Heart right ventricle (tissue), 16 donors: ENCODE data around the gene LMBR1L. TPM values are rescaled to one million over a fixed set of nuclear protein-coding genes. Genes with fewer than 3 reads are reported as not detected.

Experiments used
- ATAC-seq, 8 donors: fragments of 200-7000 bp; cut with Tn5 transposase; one replicate each; pipeline ENCODE4 v1.9.1; 2020; ENCODE audit warnings: mild to moderate bottlenecking in 8 of 8, moderate library complexity in 8 of 8, moderate number of reproducible peaks in 1 of 8
- DNase-seq, 2 donors: peaks; one replicate each; pipeline ENCODE4 v3.0.0-alpha.2; 2020
- H3K27ac ChIP-seq, 10 donors: fragments of 200-600 bp; sonication (generic) in 2 of 10; one replicate each; pipeline versions ENCODE4 v1.5.0 to v1.8.0; 2020 to 2022; ENCODE audit warnings: mild to moderate bottlenecking in 3 of 10
- H3K27me3 ChIP-seq, 7 donors: fragments of 200-600 bp; one replicate each; pipeline ENCODE4 v1.8.0; 2021 to 2022; ENCODE audit warnings: mild to moderate bottlenecking in 2 of 7
- H3K36me3 ChIP-seq, 9 donors: fragments of 200-600 bp; sonication (generic) in 1 of 9; one replicate each; pipeline versions ENCODE4 v1.5.0 to v1.8.0; 2020 to 2022; ENCODE audit warnings: mild to moderate bottlenecking in 2 of 9
- H3K4me1 ChIP-seq, 9 donors: fragments of 200-600 bp; sonication (generic) in 1 of 9; one replicate each; pipeline versions ENCODE4 v1.5.0 to v1.8.0; 2020 to 2022; ENCODE audit warnings: mild to moderate bottlenecking in 4 of 9
- H3K4me3 ChIP-seq, 10 donors: fragments of 200-600 bp; sonication (generic) in 2 of 10; one replicate each; pipeline versions ENCODE4 v1.5.0 to v1.8.0; 2020 to 2022; ENCODE audit warnings: mild to moderate bottlenecking in 7 of 10, moderate library complexity in 2 of 10
- H3K9me3 ChIP-seq, 11 donors: fragments of 200-600 bp in 10 of 11; sonication (generic) in 2 of 11; one replicate each; pipeline versions ENCODE4 v1.5.0 to v1.8.0; 2013 to 2022; ENCODE audit warnings: mild to moderate bottlenecking in 2 of 11, control low read depth in 1 of 11, moderate library complexity in 1 of 11
- CTCF ChIP-seq, 9 donors: fragments of 200-600 bp; sonication (generic) in 2 of 9; IDR thresholded peaks; one replicate each; pipeline versions ENCODE4 v1.5.0 to v1.8.0; 2021 to 2022; ENCODE audit warnings: antibody characterized with exemption in 9 of 9, mild to moderate bottlenecking in 5 of 9, moderate library complexity in 1 of 9
- WGBS, 2 donors: extraction: QIAGEN DNeasy Blood & Tissue Kit; methylation state at CpG; one replicate each; pipeline ENCODE4 v1.1.7; 2013; ENCODE audit warnings: inconsistent platforms in 1 of 2; 5-methylcytosine and 5-hydroxymethylcytosine counted together
- intact Hi-C, 10 donors: fragments of 100-400 bp; cut with DNase I; formaldehyde crosslinking; loops; one replicate each; pipeline versions ENCODE4 v1.11.1 to v1.14.2; 2022
- polyA plus RNA-seq, 2 donors: library from polyadenylated mRNA; stranded (reverse); fragments of 200-250 nt; gene quantifications; one replicate each; pipeline ENCODE4 v1.2.3, GENCODE V29; 2013
- total RNA-seq, 10 donors: library from RNA; stranded (reverse); fragmentation: NEBNext Ultra II Directional in 3 of 10; extraction: Animal tissue kit (Norgen Biotek cat#: 25700) in 3 of 10; gene quantifications; one replicate each; pipeline versions ENCODE4 v1.2.1 to v1.2.4, GENCODE V29; 2021 to 2023
- donor health status: Arrhythmogenic right ventricular cardiomyopathy.
- donor health status: ischemic (EF 13 %, LVEDD 7.1; RV severe dilation, severe dysfunction).
- donor health status: healthy with polysubstance abuse.
- donor health status: DM: no; HTN: yes; CAD: no.
- donor health status: DM: no; HTN: no; CAD: no.
- donor health status: ischemic (EF 25% LVEDD 6.9; RV normal size, moderate dysfunction).
- donor health status: ischemic (EF 25% LVEDD 5.7; RV mildly dilated, moderate dysfunction).
- donor health status: healthy.
- donor health status: DM: yes; HTN: yes; CAD: no.
- donor health status: Ischemic cardiomyopathy.
- donor health status: ischemic (EF 35%, LVEDD 5.7; RV mildly dilated, moderate dysfunction).
- donor health status: nonischemic (EF 11% LVEDD 7.7; RV severe dilation, severe dysfunction).
- donor health status: DM: yes; HTN: yes; CAD: no.
- donor health status: PGD.
- donor health status: ischemic (EF 29% LVEDD 5.4; RV normal size, mild dysfunction).
- donor health status: nonischemic (EF 23%, LVEDD 6.1; RV moderate dilation, normal function).

LMBR1L gene
- total and polyA plus RNA-seq, 12 donors, result 21.5 to 51.8 (median 30.8) TPM

GRCh38 chr12:49086116-49086515 is 24.5 kb downstream of the LMBR1L start:
- ATAC-seq (no peak), DNase-seq (no peak)
- no peak overlapping the region for H3K4me3 ChIP-seq
- peaks cover 0 to 4% (median 0%) of the 10 kb centered on the region in 11 donors for H3K9me3 ChIP-seq
- no peak for TF ChIP-seq CTCF (IDR thresholded peaks at IDR 0.05)
- H3K27ac ChIP-seq, result no peak overlapping the region
- 75 to 76% methylated on average over 3 of the region's 3 CpGs for WGBS, 2 donors
- intact Hi-C loops, result loop anchor here in 8 of 10 donors (5.0 to 10.0 kb wide), 4 partner anchors 36 to 151 kb away; no protein-coding TSS in a partner anchor
- peaks cover 7 to 29% (median 23%) of the 10 kb centered on the region in 7 donors for H3K27me3 ChIP-seq
- H3K36me3 ChIP-seq, result no peaks in the 10 kb centered on the region
- peaks cover 17 to 34% (median 33%) of the 10 kb centered on the region in 9 donors for H3K4me1 ChIP-seq

- H3K36me3 ChIP-seq, result no peaks in the 10 kb centered on the region
- H3K9me3 ChIP-seq, result peaks cover 0 to 4% (median 0%) of the 10 kb centered on the region in 11 donors
- no peak overlapping the region for H3K4me3 ChIP-seq
- intact Hi-C loops, result loop anchor here in 1 of 10 donors (10.0 kb wide), 1 partner anchor 150 kb away; no protein-coding TSS in a partner anchor
- peaks cover 0 to 12% (median 8%) of the 10 kb centered on the region in 7 donors for H3K27me3 ChIP-seq
- 97 to 98% methylated on average over 3 of the region's 3 CpGs for WGBS, 2 donors
- TF ChIP-seq CTCF (IDR thresholded peaks at IDR 0.05), result no peak
- H3K4me1 ChIP-seq, result peaks cover 8 to 17% (median 16%) of the 10 kb centered on the region in 9 donors
- H3K27ac ChIP-seq, result no peak overlapping the region
- DNase-seq (no peak), ATAC-seq (no peak)
Observed at GRCh38 chr12:49084438-49084837, 26.2 kb downstream of the LMBR1L start.

- WGBS, 2 donors, result 58 to 75% methylated on average over 1 of the region's 1 CpG
- H3K9me3 ChIP-seq, result peaks cover 0 to 4% (median 0%) of the 10 kb centered on the region in 11 donors
- ATAC-seq (no peak), DNase-seq (no peak)
- H3K4me1 ChIP-seq, result no peaks in the 10 kb centered on the region
- intact Hi-C loops, result loop anchor here in 1 of 10 donors (10.0 kb wide), 1 partner anchor 155 kb away; no protein-coding TSS in a partner anchor
- no peaks in the 10 kb centered on the region for H3K36me3 ChIP-seq
- no peak overlapping the region for H3K27ac ChIP-seq
- no peaks in the 10 kb centered on the region for H3K27me3 ChIP-seq
- no peak overlapping the region for H3K4me3 ChIP-seq
- TF ChIP-seq CTCF (IDR thresholded peaks at IDR 0.05), result no peak
Observed at GRCh38 chr12:49079793-49080192, 30.9 kb downstream of the LMBR1L start.

- TF ChIP-seq CTCF (IDR thresholded peaks at IDR 0.05), result no peak
- peaks cover 7 to 18% (median 12%) of the 10 kb centered on the region in 9 donors for H3K4me1 ChIP-seq
- ATAC-seq, result no peak
- intact Hi-C loops, result loop anchor here in 1 of 10 donors (5.0 kb wide), 1 partner anchor 41 kb away; the partner anchor contains the start of gene LMBR1L
- DNase-seq, result no peak
- H3K36me3 ChIP-seq, result no peaks in the 10 kb centered on the region
- WGBS, 2 donors, result 93 to 96% methylated on average over 11 of the region's 11 CpGs
- no peaks in the 10 kb centered on the region for H3K27me3 ChIP-seq
- H3K4me3 ChIP-seq, result no peak overlapping the region
- H3K27ac ChIP-seq, result no peak overlapping the region
- H3K9me3 ChIP-seq, result no peaks in the 10 kb centered on the region
Observed at GRCh38 chr12:49070971-49071370, 39.7 kb downstream of the LMBR1L start.
